OCI-LY1 (cell line): ENCODE measurements around the gene MESD.

ENCODE experiments used
- CTCF ChIP-seq: fragments of 200-600 bp; sonication (generic), shearing (Covaris generic); IDR thresholded peaks from 2 replicates; pipeline ENCODE4 v1.5.1; 2017; ENCODE audit warnings: mild to moderate bottlenecking, antibody characterized with exemption, low read length, moderate library complexity, mixed read lengths
- EZH2 ChIP-seq: fragments of 200-600 bp; sonication (generic), shearing (Covaris generic); IDR thresholded peaks from 2 replicates; pipeline ENCODE4 v1.8.0; 2017; ENCODE audit warnings: borderline replicate concordance, mixed run types, mild to moderate bottlenecking, antibody characterized with exemption, low read length, moderate library complexity, mixed read lengths

GRCh38 chr15:80984856-80985255, 4.8 kb downstream of the MESD start:
- TF ChIP-seq CTCF (no peak), EZH2 (no peak)
